DND-41 (cell line): ENCODE data around the gene CNTN5.

Experiments
- ATAC-seq: fragments of 200-7000 bp; cut with Tn5 transposase; 3 replicates; pipeline ENCODE4 v1.9.1; 2021; ENCODE audit warnings: low read depth; ENCODE audit not compliant: insufficient read depth
- DNase-seq: peaks from one replicate; pipeline ENCODE4 v3.0.0-alpha.2; 2020
- H2AFZ ChIP-seq: 2 replicates; pipeline ENCODE4 v1.6.0; 2012; ENCODE audit warnings: low read depth, low read length
- H3K27ac ChIP-seq: 2 replicates; pipeline ENCODE4 v1.5.1; 2012; ENCODE audit warnings: low read length, inconsistent platforms
- H3K27me3 ChIP-seq: fragments of 200-600 bp; sonication (generic); 2 replicates; pipeline ENCODE4 v1.6.0; 2012; ENCODE audit warnings: low read length, mild to moderate bottlenecking, inconsistent platforms; ENCODE audit not compliant: insufficient read depth, poor library complexity
- H3K36me3 ChIP-seq: 2 replicates; pipeline ENCODE4 v1.5.1; 2012; ENCODE audit warnings: low read length, inconsistent platforms; ENCODE audit not compliant: insufficient read depth
- H3K4me1 ChIP-seq: 2 replicates; pipeline ENCODE4 v1.5.1; 2012; ENCODE audit warnings: mild to moderate bottlenecking, low read length; ENCODE audit not compliant: insufficient read depth
- H3K4me2 ChIP-seq: 2 replicates; pipeline ENCODE4 v1.6.0; 2012; ENCODE audit warnings: mild to moderate bottlenecking, moderate library complexity, low read length, inconsistent platforms; ENCODE audit not compliant: insufficient read depth
- H3K4me3 ChIP-seq, 2 experiments: fragments of 200-600 bp in 1 of 2; shearing (Covaris generic) in 1 of 2; 2 replicates each; pipeline ENCODE4 v1.5.1; 2012 to 2016; ENCODE audit warnings: inconsistent platforms in 2 of 2, low read length in 2 of 2, mild to moderate bottlenecking in 2 of 2, low read depth in 1 of 2, moderate library complexity in 1 of 2
- H3K79me2 ChIP-seq: 2 replicates; pipeline ENCODE4 v1.6.0; 2012; ENCODE audit warnings: low read length, inconsistent platforms; ENCODE audit not compliant: insufficient read depth
- H3K9ac ChIP-seq: 2 replicates; pipeline ENCODE4 v1.6.0; 2012; ENCODE audit warnings: low read depth, mild to moderate bottlenecking, inconsistent platforms, low read length, moderate library complexity
- H3K9me3 ChIP-seq: 2 replicates; pipeline ENCODE4 v1.5.1; 2012; ENCODE audit warnings: low read length, moderate library complexity, mild to moderate bottlenecking, inconsistent platforms; ENCODE audit not compliant: insufficient read depth, severe bottlenecking
- H4K20me1 ChIP-seq: 2 replicates; pipeline ENCODE4 v1.6.0; 2012; ENCODE audit warnings: low read length; ENCODE audit not compliant: insufficient read depth
- CTCF ChIP-seq: IDR thresholded peaks from 2 replicates; pipeline ENCODE4 v1.5.1; 2012; ENCODE audit warnings: borderline replicate concordance, low read length, moderate library complexity, mild to moderate bottlenecking; ENCODE audit not compliant: poor library complexity, severe bottlenecking; ENCODE audit errors: extremely low read depth
- EZH2 ChIP-seq: IDR thresholded peaks from 3 replicates; pipeline ENCODE4 v1.6.1; 2012; ENCODE audit warnings: borderline replicate concordance, low read depth, mild to moderate bottlenecking, moderate library complexity, low read length, inconsistent platforms; ENCODE audit not compliant: severe bottlenecking

Gene CNTN5

GRCh38 chr11:100354736-100355135 is 1334.0 kb downstream of the CNTN5 start:
- Histone ChIP-seq H3K9me3 (no peaks in the 10 kb centered on the region), H3K79me2 (no peaks in the 10 kb centered on the region), H3K4me2 (no peak overlapping the region), H3K4me3 (no peak overlapping the region), H3K9ac (no peak overlapping the region), H3K36me3 (no peaks in the 10 kb centered on the region), H3K27me3 (no peaks in the 10 kb centered on the region), H3K4me1 (no peaks in the 10 kb centered on the region), H3K27ac (no peak overlapping the region), H4K20me1 (no peaks in the 10 kb centered on the region), H2AFZ (no peak overlapping the region)
- DNase-seq (no peak), ATAC-seq (no peak)
- no peak for TF ChIP-seq EZH2
- no peak for TF ChIP-seq CTCF

- no peak overlapping the region for H2AFZ ChIP-seq
- H3K27ac ChIP-seq, result no peak overlapping the region
- no peak for TF ChIP-seq CTCF
- TF ChIP-seq EZH2, result no peak
- no peak for DNase-seq
- H3K9ac ChIP-seq, result no peak overlapping the region
- H3K79me2 ChIP-seq, result no peaks in the 10 kb centered on the region
- ATAC-seq, result no peak
- no peaks in the 10 kb centered on the region for H3K27me3 ChIP-seq
- no peak overlapping the region for H3K4me2 ChIP-seq
- no peaks in the 10 kb centered on the region for H3K36me3 ChIP-seq
- no peaks in the 10 kb centered on the region for H3K9me3 ChIP-seq
- H3K4me1 ChIP-seq, result no peaks in the 10 kb centered on the region
- no peak overlapping the region for H3K4me3 ChIP-seq
- no peaks in the 10 kb centered on the region for H4K20me1 ChIP-seq
Observed at GRCh38 chr11:100356035-100356434, 1335.3 kb downstream of the CNTN5 start.

- TF ChIP-seq CTCF (no peak), EZH2 (no peak)
- DNase-seq (no peak), ATAC-seq (no peak)
- Histone ChIP-seq H2AFZ (no peak overlapping the region), H3K4me3 (no peak overlapping the region), H3K4me2 (no peak overlapping the region), H3K9ac (no peak overlapping the region), H3K27me3 (no peaks in the 10 kb centered on the region), H3K4me1 (no peaks in the 10 kb centered on the region), H3K36me3 (no peaks in the 10 kb centered on the region), H3K79me2 (no peaks in the 10 kb centered on the region), H3K9me3 (no peaks in the 10 kb centered on the region), H3K27ac (no peak overlapping the region), H4K20me1 (no peaks in the 10 kb centered on the region)
Observed at GRCh38 chr11:100359281-100359680, 1338.5 kb downstream of the CNTN5 start.

GRCh38 chr11:100367892-100368291 is 1347.1 kb downstream of the CNTN5 start:
- H3K4me2 ChIP-seq, result no peak overlapping the region
- H3K27me3 ChIP-seq, result no peaks in the 10 kb centered on the region
- H3K79me2 ChIP-seq, result no peaks in the 10 kb centered on the region
- peaks cover 2% of the 10 kb centered on the region for H3K9me3 ChIP-seq
- H3K27ac ChIP-seq, result no peak overlapping the region
- no peaks in the 10 kb centered on the region for H3K36me3 ChIP-seq
- TF ChIP-seq CTCF (no peak), EZH2 (no peak)
- no peak overlapping the region for H3K4me3 ChIP-seq
- H4K20me1 ChIP-seq, result no peaks in the 10 kb centered on the region
- DNase-seq (no peak), ATAC-seq (no peak)
- H3K4me1 ChIP-seq, result no peaks in the 10 kb centered on the region
- no peak overlapping the region for H3K9ac ChIP-seq
- H2AFZ ChIP-seq, result no peak overlapping the region
